Measurements from ENCODE around the gene ZNF578.
"Not testable (repeated sequence)": the region's sequence is repeated elsewhere in the genome, so short reads cannot be mapped to it uniquely, and the experiment has no call there.

The ZNF578 gene

DNA sequence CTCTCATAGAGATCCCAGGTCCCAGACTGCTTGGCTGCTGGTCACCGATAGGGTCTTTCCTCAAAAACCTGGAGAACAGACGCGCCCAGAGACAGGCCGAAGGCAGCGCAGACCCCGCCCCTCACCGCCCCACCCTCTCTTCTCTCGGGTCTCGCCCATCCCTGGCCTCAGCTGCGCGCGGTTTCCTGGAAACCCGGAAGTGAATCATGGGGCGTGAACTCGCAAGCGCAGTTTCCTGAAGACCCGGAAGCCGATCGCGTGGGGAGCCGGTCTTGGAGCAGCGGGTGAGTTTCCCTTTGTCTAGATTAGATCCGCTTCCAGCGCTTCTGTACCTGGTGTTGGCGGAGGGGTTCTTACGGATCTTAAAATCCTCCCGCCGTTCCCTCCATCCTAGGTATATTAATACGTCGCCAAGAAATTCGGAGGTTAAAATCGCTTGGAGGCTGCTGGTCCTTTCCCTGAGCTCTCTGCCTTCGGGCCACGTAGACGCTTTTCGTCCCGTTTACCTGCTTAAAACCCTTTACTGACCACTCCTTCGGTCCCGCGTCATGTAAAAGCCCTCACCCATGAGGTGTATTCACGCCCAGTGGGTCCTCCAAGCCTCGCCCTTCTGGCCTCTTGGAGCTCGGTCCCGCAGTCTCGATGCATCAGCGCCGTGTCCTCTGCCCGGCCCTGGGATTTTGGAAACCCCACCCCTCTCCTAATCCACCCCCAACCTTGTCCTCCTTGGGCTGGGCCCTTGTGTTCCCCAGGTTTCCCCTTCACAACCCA, at the start of gene ZNF578:
Gene ZNF578 (plus strand): TSS at position 230 of the 771 bp plus-strand sequence. CDS start 48,293 bp downstream, outside the sequence.
- in situ Hi-C loops (cut with MboI; ENCODE audit: low sequenced_read_pairs) = no loop called here

DNA sequence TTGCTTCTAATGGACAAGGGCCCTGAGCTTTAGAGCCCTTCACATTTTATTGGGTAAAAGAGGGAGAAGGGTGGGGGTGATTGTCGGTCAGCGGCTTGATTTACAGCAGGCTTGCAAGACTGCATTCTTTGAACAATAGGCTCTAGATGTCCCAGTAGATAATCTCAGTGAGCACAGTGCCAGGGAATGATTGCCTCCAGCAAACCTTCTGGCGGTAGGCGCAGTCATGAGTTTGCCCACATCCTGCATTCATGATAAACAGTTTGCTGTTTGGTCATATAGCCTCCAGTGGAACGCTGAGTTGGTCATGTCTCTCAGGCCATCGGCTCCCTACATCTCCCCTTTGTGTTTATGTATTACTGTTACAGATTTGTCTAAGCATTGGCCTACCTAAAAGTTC, 43.1 kb upstream of the ZNF578 start:
- in situ Hi-C loops (cut with MboI; ENCODE audit: low sequenced_read_pairs) = no loop called here

DNA sequence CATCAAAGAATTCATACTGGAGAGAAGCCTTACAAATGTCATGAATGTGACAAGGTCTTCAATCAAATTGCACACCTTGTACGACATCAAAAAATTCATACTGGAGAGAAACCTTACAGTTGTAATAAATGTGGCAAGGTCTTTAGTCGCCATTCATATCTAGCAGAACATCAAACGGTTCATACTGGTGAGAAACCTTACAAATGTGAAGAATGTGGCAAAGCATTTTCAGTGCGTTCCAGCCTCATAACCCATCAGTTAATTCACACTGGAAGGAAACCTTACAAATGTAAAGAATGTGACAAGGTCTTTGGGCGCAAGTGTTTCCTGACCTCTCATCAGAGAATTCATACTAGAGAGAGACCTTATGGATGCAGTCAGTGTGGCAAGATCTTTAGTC, 37.6 kb upstream of the ZNF578 start:
- in situ Hi-C loops (cut with MboI; ENCODE audit: low sequenced_read_pairs) = no loop called here

DNA sequence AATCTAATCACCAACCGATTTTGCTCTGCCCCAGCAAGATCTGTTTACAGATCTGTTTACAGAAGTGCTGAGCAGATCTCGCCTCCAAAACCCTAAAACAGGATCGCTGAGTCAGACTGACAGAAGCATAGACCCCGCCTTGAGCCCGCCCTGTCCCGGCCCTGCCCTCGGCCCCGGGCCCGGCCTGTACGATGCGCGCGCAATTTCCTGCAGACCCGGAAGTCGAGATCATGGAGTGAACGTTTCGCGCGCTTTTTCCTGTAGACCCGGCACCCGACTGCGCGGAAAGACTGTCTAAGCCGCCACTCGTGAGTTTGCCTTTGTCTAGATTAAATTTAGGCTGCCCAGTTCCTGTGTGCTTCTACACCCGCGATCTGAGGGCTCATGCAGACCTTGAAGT, 24.4 kb upstream of the ZNF578 start, which contains the start of gene ZNF534:
Gene ZNF534 (plus strand): TSS at position 212 of the 400 bp plus-strand sequence. CDS start 2,327 bp downstream, outside the sequence.
- in situ Hi-C loops (cut with MboI; ENCODE audit: low sequenced_read_pairs) = no loop called here

DNA sequence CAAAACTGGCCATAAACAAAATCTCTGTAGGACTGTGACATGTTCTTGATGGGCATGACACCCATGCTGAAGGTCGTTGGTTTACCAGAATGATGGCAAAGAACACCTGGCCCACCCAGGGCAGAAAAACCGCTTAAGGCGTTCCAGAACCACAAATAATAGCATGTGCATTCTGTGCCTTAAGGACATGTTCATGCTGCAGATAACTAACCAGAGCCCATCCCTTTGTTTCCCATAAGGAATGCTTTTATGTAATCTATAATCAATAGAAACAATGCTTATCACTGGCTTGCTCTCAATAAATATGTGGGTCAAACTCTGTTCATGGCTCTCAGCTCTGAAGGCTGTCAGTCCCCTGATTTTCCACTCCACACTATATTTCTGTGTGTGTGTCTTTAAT, 11.2 kb upstream of the ZNF578 start:
- in situ Hi-C loops (cut with MboI; ENCODE audit: low sequenced_read_pairs) = no loop called here

DNA sequence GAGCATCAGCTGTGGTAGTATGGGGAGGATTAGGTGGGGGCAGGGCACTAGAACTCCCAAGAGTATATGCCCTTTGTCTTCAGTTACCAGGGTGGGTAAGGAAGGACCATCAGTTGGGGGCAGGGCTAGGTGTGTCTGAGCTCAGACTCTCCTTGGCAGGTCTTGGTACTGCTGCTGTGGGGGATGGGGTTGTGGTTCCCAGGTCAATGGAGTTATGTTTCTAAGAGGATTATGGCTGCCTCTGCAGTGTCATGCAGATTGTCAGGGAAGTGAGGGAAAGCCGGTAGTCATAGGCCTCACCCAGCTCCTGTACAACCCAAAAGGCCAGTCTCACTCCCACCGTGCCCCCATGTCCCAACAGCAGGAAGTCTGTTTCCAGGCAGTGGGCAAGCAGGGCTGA, 8.8 kb upstream of the ZNF578 start:
- in situ Hi-C loops (cut with MboI; ENCODE audit: low sequenced_read_pairs) = no loop called here

DNA sequence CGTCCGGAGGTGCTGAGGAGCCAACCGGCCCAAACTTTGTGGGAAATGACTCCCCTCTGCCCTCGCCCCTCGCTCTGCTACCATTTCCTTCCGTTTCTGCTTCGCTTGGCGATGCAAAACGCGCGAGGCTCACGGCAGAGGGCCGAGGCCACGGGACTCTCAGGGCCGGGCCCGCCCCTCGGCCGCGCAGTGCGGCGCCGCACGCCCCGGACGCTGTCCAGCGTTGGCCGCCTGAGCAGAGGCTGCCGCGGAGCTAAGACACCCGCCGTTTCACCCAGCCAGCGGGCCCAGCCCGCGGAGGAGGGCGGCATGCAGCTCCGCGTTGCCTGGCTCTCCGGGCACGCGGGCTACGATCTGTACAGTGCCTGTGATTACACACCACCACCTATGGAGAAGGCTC, 2.1 kb upstream of the ZNF578 start:
- in situ Hi-C loops (cut with MboI; ENCODE audit: low sequenced_read_pairs) = no loop called here

DNA sequence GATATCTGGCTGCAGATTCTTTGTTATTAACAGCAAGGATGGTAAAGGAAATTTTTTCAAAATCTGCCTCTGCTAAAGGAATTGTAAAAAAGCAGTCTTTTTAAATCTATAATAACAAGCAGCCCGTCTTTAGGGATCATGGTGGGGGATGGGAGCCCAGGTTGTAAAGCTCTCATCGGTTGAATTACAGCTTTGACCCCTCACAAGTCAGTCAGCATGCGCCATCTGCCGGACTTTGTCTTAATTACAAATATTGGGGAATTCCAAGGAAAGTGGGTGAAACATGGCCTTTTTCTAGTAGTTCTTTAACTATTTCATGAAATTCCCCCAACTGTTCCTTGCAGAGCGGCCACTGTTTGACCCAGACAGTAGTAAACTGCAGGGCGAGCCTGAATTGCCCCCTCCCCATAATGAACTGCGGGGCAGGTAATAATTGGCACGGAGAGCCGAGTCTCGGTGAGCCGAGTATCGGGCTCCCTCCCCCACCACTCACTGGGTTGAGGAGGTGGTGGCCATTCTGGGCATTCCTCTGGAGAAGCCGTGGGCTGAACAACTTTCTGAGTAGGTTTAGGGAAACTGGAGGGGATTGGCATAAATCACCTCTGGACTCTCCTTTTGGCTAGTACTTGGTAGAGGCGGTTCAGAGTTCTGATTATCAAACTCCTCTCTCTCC, 11.6 kb downstream of the ZNF578 start:
- in situ Hi-C loops (cut with MboI; ENCODE audit: low sequenced_read_pairs) = no loop called here

DNA sequence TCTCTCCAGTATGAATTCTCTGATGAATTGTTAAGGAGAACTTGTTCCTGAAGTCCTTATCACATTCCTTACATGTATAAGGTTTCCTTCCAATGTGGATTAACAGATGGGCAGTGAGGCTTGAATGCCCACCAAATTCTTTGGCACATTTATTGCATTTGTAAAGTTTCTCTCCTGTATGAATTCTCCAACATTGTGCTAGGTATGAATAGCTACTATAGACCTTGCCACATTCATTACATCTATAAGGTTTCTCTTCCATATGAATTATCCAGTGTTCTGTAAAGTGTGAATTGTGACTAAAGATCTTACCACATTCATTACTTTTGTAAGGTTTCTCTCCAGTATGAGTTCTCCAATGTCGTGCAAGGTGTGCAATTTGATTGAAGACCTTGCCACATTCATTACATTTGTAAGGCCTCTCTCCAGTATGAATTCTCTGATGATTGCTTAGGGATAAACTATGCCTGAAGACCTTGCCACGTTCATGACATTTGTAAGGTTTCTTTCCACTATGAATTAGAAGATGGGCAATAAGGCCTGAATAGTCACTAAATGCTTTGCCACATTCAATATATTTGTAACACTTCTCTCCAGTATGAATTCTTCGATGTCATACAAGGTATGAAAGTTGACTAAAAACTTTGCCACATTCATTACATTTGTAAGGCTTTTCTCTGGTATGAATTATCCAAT, 20.4 kb downstream of the ZNF578 start:
- in situ Hi-C loops (cut with MboI; ENCODE audit: low sequenced_read_pairs) = no loop called here

DNA sequence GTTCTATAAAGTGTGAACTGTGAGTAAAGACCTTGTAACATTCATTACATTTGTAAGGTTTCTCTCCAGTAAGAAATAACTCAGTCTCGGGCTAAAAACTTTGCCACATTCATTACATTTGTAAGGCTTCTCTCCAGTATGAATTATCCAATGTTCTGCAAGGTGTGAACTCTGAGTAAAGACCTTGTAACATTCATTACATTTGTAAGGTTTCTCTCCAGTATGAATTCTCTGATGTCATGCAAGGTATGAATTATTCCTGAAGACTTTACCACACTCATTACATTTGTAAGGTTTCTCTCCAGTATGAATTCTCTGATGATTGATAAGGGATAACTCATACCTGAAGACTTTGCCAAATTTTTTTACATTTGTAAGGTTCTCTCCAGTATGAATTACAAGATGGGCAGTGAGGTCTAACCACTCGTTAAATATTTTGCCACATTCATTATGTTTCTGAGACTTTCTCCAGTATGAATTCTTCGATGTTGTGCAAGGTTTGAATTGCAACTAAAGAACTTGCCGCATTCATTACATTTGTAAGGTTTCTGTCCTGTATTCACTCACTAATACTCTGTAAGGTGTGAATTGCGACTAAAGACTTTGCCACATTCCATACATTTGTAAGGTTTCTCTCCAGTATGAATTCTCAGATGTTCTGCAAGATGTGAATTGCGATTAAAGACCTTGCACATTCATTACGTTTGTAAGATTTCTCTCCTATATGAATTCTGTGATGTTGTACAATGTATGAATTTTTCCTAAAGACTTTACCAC, 21.2 kb downstream of the ZNF578 start:
- in situ Hi-C loops (cut with MboI; ENCODE audit: low sequenced_read_pairs) = no loop called here

DNA sequence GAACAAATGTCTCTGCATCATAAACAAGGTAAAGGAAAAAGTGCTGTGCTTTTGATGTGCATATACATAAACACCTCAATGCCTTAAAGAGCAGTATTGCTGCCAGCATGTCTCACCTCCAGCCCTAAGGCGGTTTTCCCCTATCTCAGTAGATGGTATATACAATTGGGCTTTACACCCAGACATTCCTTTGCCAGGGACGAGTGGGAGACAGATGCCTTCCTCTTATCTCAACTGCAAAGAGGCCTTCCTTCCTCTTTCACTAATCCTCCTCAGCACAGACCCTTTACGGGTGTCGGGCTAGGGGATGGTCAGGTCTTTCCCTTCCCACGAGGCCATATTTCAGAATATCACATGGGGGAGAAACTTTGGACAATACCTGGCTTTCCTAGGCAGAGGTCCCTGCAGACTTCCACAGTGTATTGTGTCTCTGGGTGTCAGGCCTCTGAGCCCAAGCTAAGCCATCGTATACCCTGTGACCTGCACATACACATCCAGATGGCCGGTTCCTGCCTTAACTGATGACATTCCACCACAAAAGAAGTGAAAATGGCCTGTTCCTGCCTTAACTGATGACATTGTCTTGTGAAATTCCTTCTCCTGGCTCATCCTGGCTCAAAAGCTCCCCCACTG, 30.9 kb downstream of the ZNF578 start:
- in situ Hi-C loops (cut with MboI; ENCODE audit: low sequenced_read_pairs) = not testable (repeated sequence)

DNA sequence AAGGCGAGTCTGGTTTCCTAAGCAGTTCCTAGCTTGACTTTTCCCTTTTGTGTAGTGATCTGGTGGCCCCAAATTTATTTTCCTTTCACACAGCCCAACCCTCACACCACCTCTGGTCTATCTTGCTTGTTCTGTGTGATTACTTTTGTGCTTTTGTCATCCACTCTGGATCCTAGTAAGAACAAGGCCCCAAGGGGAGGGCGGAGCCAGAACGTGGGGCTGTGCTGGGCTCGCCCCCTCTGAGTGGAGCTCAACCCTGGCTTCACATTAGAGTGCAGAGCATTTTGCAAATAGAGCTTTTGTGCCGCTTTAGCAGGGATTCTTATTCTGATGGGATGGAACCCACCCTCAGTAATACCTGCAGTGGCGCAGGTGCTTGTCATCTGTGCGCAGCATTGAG, 31.7 kb downstream of the ZNF578 start:
- in situ Hi-C loops (cut with MboI; ENCODE audit: low sequenced_read_pairs) = not testable (repeated sequence)

DNA sequence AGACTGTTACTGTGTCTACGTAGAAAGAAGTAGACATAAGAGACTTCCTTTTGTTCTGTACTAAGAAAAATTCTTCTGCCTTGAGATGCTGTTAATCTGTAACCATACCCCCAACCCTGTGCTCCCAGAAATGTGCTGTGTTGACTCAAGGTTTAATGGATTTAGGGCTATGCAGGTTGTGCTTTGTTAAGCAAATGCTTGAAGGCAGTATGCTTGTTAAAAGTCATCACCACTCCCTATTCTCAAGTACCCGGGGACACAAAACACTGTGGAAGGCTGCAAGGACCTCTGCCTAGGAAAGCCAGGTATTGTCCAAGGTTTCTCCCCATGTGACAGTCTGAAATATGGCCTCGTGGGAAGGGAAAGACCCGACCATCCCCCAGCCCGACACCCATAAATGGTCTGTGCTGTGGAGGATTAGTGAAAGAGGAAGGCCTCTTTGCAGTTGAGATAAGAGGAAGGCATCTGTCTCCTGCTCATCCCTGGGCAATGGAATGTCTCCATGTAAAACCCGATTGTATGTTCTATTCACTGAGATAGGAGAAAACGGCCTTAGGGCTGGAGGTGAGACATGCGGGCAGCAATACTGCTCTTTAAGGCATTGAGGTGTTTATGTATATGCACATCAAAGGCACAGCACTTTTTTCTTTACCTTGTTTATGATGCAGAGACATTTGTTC, 32.3 kb downstream of the ZNF578 start:
- in situ Hi-C loops (cut with MboI; ENCODE audit: low sequenced_read_pairs) = not testable (repeated sequence)

DNA sequence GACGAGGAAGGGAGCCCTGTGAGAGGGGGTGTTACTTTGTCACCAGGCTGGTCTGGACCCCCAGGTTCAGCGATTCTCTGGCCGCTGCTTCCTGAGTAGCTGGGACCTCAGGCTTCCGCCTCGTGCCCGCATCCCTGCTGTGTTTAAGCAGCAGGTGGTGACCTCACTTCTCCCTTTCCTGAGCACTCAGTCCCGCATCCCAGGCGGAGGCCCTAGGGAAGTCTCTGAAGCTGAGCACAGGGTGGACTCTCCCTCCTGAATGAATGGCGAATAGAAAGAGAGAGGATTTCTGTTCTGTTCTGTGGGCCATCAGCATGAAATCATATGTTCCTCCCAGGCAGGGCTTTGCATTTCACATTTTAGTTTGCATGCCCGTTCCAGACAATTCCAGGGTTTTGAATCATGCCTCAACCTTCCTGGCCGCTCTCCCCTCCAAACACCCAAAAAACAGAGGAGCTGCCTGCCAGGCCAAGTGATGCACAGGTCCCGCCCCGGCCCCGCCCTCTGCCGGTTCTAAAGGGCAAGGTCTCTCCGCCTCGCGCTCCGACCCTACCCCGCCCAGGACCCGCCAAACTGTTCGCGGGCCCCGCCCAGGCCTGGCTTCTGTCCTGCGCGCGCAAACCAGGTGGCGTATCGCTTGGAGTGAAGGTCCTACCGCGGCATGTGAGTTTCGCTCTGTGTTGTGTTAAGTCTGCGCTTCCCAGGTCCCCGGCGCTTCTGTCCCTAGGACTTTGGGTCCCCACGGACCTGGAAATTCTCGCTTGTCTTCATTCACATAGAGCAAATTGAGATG, 39.0 kb downstream of the ZNF578 start:
- in situ Hi-C loops (cut with MboI; ENCODE audit: low sequenced_read_pairs) = no loop called here

DNA sequence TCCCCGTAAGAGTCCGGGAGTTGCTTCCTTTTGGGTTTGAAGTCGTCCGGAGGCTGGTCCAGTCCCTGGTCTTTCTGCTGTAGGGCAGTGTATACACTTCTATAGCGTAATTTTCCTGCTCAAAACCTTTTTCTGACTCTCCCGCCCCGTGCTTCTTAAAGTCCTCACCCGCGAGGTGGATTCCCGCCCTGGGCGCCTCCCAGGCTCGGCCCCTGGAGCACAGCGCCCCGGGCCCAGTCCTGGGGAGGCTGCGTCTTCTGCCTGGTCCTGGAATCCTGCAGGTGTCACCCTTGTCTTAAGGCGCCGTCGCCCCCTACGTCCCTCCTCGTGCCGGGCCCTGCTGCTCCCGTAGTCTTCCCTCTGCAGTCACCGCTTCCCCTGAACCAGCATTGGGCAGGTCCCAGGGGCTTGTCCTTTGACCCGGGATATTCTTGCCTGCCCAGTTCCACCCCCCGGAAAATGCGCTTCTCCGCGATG, 39.7 kb downstream of the ZNF578 start:
- in situ Hi-C loops (cut with MboI; ENCODE audit: low sequenced_read_pairs) = no loop called here

DNA sequence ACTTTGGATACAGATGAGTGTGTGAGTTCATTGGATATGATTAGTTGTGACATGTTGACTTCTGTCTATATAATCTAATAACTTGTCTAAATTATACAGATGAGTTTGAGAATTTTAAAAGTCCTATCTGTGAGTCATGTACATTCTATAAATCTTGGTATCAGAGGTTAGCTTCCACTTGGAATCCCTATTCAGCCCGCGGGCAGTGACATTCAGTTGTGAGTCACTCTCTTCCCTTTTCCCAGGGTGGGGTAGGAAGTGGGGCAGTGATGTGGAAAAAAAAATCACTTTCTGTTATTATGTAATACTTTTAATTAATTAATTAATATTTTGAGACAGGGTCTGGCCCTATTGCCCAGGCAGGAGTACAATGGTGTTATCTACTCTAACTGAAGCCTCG, 41.2 kb downstream of the ZNF578 start:
- in situ Hi-C loops (cut with MboI; ENCODE audit: low sequenced_read_pairs) = no loop called here

DNA sequence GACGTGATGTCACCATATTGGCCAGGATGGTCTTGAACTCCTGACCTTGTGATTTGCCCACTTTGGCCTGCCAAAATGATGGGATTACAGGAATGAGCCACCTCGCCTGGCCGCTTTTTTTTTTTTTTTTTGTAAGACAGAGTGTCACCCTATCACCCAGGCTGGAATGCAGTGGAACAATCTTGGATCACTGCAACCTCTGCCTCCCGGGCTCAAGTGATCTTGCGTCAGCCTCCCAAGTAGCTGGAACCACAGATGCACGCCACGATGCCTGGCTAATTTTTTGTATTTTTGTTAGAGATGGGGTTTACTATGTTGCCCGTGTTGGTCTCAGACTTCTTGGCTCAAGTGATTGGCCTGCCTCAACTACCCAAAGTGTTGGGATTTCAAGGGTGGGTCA, 45.2 kb downstream of the ZNF578 start:
- in situ Hi-C loops (cut with MboI; ENCODE audit: low sequenced_read_pairs) = no loop called here

DNA sequence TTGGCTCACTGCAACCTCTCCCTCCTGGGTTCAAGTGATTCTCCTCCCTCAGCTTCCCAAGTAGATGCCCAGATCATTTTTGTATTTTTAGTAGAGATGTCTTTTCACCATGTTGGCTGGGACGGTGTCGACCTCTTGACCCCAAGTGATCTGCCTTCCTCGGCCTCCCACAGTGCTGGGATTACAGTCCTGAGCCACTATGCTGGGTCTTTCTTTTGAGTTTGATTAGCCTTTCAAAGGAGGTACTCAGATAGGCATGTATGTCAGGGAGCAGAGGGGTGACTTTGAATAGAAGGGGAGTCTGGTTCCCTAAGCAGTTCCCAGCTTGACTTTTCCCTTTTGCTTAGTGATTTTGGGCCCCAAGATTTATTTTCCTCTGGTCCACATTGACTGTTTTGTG, 47.1 kb downstream of the ZNF578 start:
- in situ Hi-C loops (cut with MboI; ENCODE audit: low sequenced_read_pairs) = not testable (repeated sequence)

DNA sequence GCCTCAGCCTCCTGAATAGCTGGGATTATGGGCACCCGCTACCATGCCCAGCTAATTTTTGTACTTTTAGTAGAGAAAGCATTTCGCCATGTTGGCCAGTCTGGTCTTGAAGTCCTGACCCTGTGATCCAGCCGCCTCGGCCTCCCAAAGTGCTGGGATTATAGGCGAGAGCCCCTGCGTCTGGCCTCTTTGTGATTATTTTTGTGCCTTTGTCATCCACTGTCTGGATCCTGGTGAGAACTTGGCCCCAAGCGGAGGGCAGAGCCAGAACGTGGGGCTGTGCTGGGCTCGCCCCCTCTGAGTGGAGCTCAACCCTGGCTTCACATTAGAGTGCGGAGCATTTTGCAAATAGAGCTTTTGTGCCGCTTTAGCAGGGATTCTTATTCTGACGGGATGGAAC, 47.6 kb downstream of the ZNF578 start:
- in situ Hi-C loops (cut with MboI; ENCODE audit: low sequenced_read_pairs) = not testable (repeated sequence)

Measured in HL-60/S4 (cell line).